ENCODE measurements around the gene SPG21. TPM values are rescaled to one million over a fixed set of nuclear protein-coding genes. Genes with fewer than 3 reads are reported as not detected.

SPG21 gene
- polyA plus RNA-seq, 1 donor from 2014 or later: 67.7 TPM

DNA sequence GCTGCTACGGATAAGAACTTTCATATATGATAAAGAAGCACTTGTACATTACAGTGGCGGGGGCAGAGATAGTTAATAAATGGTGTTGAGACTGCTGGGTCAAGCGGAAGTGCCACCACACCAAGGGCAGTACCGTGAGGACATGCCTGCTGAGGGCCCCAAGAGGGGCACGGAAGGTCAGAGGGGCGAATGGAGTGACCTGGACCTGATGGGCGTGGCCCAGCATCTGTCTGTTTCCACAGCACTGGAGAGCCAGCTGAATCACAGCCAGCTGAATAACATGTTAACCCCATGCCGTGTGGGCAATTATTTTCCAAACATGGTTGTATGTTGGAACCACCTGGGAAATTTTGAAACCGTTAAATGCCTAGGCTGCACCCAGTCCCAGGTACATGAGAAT, 40.8 kb downstream of the SPG21 start (continued):
- TF ChIP-seq, protein P1, sequence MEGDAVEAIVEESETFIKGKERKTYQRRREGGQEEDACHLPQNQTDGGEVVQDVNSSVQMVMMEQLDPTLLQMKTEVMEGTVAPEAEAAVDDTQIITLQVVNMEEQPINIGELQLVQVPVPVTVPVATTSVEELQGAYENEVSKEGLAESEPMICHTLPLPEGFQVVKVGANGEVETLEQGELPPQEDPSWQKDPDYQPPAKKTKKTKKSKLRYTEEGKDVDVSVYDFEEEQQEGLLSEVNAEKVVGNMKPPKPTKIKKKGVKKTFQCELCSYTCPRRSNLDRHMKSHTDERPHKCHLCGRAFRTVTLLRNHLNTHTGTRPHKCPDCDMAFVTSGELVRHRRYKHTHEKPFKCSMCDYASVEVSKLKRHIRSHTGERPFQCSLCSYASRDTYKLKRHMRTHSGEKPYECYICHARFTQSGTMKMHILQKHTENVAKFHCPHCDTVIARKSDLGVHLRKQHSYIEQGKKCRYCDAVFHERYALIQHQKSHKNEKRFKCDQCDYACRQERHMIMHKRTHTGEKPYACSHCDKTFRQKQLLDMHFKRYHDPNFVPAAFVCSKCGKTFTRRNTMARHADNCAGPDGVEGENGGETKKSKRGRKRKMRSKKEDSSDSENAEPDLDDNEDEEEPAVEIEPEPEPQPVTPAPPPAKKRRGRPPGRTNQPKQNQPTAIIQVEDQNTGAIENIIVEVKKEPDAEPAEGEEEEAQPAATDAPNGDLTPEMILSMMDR (IDR thresholded peaks at IDR 0.05; ENCODE audit: poor library complexity, severe bottlenecking): no peak
- no peak for TF ChIP-seq RAD21 (conservative IDR thresholded peaks at IDR 0.05)

DNA sequence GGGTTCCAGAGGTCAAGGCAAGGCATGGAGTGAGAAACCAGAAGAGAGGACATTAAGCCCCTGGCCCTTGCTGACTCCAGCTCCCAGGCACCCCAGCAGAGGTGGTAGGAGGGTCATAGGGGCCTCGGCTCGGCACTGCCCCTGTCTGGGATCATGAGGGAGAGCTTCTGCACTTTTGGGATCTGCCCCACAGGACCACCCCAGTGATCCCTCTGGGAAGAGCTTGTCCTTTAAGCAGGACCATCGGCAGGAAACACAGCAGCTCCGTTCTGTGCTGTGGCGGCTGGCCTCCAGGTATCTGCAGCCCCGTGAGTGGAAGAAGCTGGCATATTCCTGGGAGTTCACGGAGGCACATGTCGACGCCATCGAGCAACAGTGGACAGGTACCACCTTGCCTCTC, 42.5 kb downstream of the SPG21 start:
- no peak for TF ChIP-seq EZH2 (IDR thresholded peaks at IDR 0.05; ENCODE audit: borderline replicate concordance, insufficient read depth, low read length, poor library complexity, severe bottlenecking)
- TF ChIP-seq MXI1 (conservative IDR thresholded peaks at IDR 0.05; ENCODE audit: poor library complexity, severe bottlenecking): no peak
- TF ChIP-seq, protein P2, sequence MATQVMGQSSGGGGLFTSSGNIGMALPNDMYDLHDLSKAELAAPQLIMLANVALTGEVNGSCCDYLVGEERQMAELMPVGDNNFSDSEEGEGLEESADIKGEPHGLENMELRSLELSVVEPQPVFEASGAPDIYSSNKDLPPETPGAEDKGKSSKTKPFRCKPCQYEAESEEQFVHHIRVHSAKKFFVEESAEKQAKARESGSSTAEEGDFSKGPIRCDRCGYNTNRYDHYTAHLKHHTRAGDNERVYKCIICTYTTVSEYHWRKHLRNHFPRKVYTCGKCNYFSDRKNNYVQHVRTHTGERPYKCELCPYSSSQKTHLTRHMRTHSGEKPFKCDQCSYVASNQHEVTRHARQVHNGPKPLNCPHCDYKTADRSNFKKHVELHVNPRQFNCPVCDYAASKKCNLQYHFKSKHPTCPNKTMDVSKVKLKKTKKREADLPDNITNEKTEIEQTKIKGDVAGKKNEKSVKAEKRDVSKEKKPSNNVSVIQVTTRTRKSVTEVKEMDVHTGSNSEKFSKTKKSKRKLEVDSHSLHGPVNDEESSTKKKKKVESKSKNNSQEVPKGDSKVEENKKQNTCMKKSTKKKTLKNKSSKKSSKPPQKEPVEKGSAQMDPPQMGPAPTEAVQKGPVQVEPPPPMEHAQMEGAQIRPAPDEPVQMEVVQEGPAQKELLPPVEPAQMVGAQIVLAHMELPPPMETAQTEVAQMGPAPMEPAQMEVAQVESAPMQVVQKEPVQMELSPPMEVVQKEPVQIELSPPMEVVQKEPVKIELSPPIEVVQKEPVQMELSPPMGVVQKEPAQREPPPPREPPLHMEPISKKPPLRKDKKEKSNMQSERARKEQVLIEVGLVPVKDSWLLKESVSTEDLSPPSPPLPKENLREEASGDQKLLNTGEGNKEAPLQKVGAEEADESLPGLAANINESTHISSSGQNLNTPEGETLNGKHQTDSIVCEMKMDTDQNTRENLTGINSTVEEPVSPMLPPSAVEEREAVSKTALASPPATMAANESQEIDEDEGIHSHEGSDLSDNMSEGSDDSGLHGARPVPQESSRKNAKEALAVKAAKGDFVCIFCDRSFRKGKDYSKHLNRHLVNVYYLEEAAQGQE (IDR thresholded peaks at IDR 0.05; ENCODE audit: borderline replicate concordance): no peak
- TF ChIP-seq TAF1 (IDR thresholded peaks at IDR 0.05; ENCODE audit: low read depth): no peak
- no peak for TF ChIP-seq EP300 (conservative IDR thresholded peaks at IDR 0.05; ENCODE audit: poor library complexity, severe bottlenecking)
- TF ChIP-seq, protein P1 (IDR thresholded peaks at IDR 0.05; ENCODE audit: poor library complexity, severe bottlenecking): no peak
- TF ChIP-seq SMC3 (conservative IDR thresholded peaks at IDR 0.05; ENCODE audit: poor library complexity): no peak
- no peak for TF ChIP-seq POLR2AphosphoS5 (IDR thresholded peaks at IDR 0.05)
- no peak for TF ChIP-seq RAD21 (conservative IDR thresholded peaks at IDR 0.05)
- H3K4me2 ChIP-seq (ENCODE audit: low read length): no peak overlapping the region
- no peak overlapping the region for H3K4me3 ChIP-seq (ENCODE audit: low read length)

DNA sequence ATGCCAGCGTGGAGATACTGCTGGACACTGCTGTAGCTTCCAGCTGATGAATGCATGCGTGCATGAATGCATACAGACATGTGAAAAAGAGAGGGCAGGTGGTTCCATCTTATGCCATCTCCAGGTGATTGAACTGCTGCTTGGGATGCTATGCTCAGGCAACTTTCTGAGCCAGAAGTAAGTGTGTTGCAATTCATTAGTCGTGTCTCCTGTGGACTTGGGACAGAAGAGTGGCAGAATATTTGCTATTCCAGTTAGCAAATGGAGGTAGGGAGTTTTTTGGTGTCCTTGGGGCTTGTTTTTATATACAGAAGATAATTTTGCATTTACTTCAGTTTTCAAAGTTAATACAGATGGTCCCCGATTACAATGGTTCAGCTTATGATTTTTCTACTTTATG, 44.8 kb downstream of the SPG21 start:
- TF ChIP-seq, protein P1 (IDR thresholded peaks at IDR 0.05; ENCODE audit: poor library complexity, severe bottlenecking): no peak
- TF ChIP-seq TAF1 (IDR thresholded peaks at IDR 0.05; ENCODE audit: low read depth): no peak
- no peak for TF ChIP-seq EP300 (conservative IDR thresholded peaks at IDR 0.05; ENCODE audit: poor library complexity, severe bottlenecking)
- TF ChIP-seq SMC3 (conservative IDR thresholded peaks at IDR 0.05; ENCODE audit: poor library complexity): no peak
- no peak for TF ChIP-seq RAD21 (conservative IDR thresholded peaks at IDR 0.05)
- TF ChIP-seq EZH2 (IDR thresholded peaks at IDR 0.05; ENCODE audit: borderline replicate concordance, insufficient read depth, low read length, poor library complexity, severe bottlenecking): no peak
- no peak for TF ChIP-seq MXI1 (conservative IDR thresholded peaks at IDR 0.05; ENCODE audit: poor library complexity, severe bottlenecking)
- no peak for TF ChIP-seq POLR2AphosphoS5 (IDR thresholded peaks at IDR 0.05)
- TF ChIP-seq, protein P2 (IDR thresholded peaks at IDR 0.05; ENCODE audit: borderline replicate concordance): no peak
- H2AFZ ChIP-seq (ENCODE audit: low read depth, low read length): no peak overlapping the region
- H3K27me3 ChIP-seq (ENCODE audit: insufficient read depth, low read depth, low read length): no peaks in the 10 kb centered on the region
- H3K79me2 ChIP-seq (replicated peaks; ENCODE audit: insufficient read depth, low read length): no peaks in the 10 kb centered on the region
- no peak overlapping the region for H3K4me3 ChIP-seq (ENCODE audit: low read length)
- no peak overlapping the region for H3K9ac ChIP-seq (ENCODE audit: low read length)
- H3K9me2 ChIP-seq (ENCODE audit: insufficient read depth, low read length): no peaks in the 10 kb centered on the region
- H4K20me1 ChIP-seq (ENCODE audit: insufficient read depth): no peaks in the 10 kb centered on the region
- no peaks in the 10 kb centered on the region for H3K9me3 ChIP-seq (ENCODE audit: low read length)
- no peaks in the 10 kb centered on the region for H3K36me3 ChIP-seq (ENCODE audit: insufficient read depth, low read length)
- no peak overlapping the region for H3K27ac ChIP-seq (ENCODE audit: low read length)
- no peaks in the 10 kb centered on the region for H3F3A ChIP-seq (ENCODE audit: insufficient read depth, low read length, poor library complexity, severe bottlenecking)
- H3K4me2 ChIP-seq (ENCODE audit: low read length): no peak overlapping the region

More for the DNA sequence above, 42.5 kb downstream of the SPG21 start:
- Histone ChIP-seq H3K79me2 (replicated peaks; ENCODE audit: insufficient read depth, low read length) (no peaks in the 10 kb centered on the region), H2AFZ (ENCODE audit: low read depth, low read length) (no peak overlapping the region), H4K20me1 (ENCODE audit: insufficient read depth) (no peaks in the 10 kb centered on the region), H3K9me3 (ENCODE audit: low read length) (no peaks in the 10 kb centered on the region), H3K27ac (ENCODE audit: low read length) (no peak overlapping the region), H3K27me3 (ENCODE audit: insufficient read depth, low read depth, low read length) (no peaks in the 10 kb centered on the region), H3K36me3 (ENCODE audit: insufficient read depth, low read length) (no peaks in the 10 kb centered on the region), H3F3A (ENCODE audit: insufficient read depth, low read length, poor library complexity, severe bottlenecking) (no peaks in the 10 kb centered on the region), H3K9me2 (ENCODE audit: insufficient read depth, low read length) (no peaks in the 10 kb centered on the region), H3K9ac (ENCODE audit: low read length) (no peak overlapping the region)
